ENCODE results near the gene C17orf113. TPM values are rescaled to one million over a fixed set of nuclear protein-coding genes. Genes with fewer than 3 reads are reported as not detected.

Gene C17orf113
- total and polyA plus RNA-seq, 2 of the 13 experiments (the other 11 are each of a cell fraction or from before 2014, with no cell fraction given): 0.87 to 1.1 TPM

GRCh38 chr17:42087736-42088705 lies 37.6 kb upstream of the C17orf113 start (continued):
- TF ChIP-seq ZNF331 (CRISPR knock-in tag; IDR thresholded peaks at IDR 0.05) (0 out of 2 replicates have a peak, but pooled peaks have one; percentile 24), MIXL1 (CRISPR knock-in tag; IDR thresholded peaks at IDR 0.05) (no peak; the same call in 1 of the 2 replicates), ONECUT2 (CRISPR knock-in tag; IDR thresholded peaks at IDR 0.05) (0 out of 2 replicates have a peak, but pooled peaks have one; percentile 44), SP140L (CRISPR knock-in tag; IDR thresholded peaks at IDR 0.05; ENCODE audit: borderline replicate concordance) (no peak), ETV5 (CRISPR knock-in tag; IDR thresholded peaks at IDR 0.05; ENCODE audit: borderline replicate concordance) (peak; percentile 50; the same call in 1 of the 2 replicates), RFX3 (CRISPR knock-in tag; IDR thresholded peaks at IDR 0.05) (no peak), SALL2 (CRISPR knock-in tag; IDR thresholded peaks at IDR 0.05) (0 out of 2 replicates have a peak, but pooled peaks have one; percentile 65), ZNF766 (CRISPR knock-in tag; IDR thresholded peaks at IDR 0.05; ENCODE audit: borderline replicate concordance) (no peak), ZNF557 (CRISPR knock-in tag; IDR thresholded peaks at IDR 0.05) (no peak), TERF1 (CRISPR knock-in tag; IDR thresholded peaks at IDR 0.05) (no peak), CENPX (CRISPR knock-in tag; IDR thresholded peaks at IDR 0.05) (no peak), HBP1 (CRISPR knock-in tag; IDR thresholded peaks at IDR 0.05; ENCODE audit: low read depth) (no peak), ZSCAN31 (CRISPR knock-in tag; IDR thresholded peaks at IDR 0.05; ENCODE audit: low read depth) (0 out of 2 replicates have a peak, but pooled peaks have one; percentile 46), ZNF281 (CRISPR knock-in tag; IDR thresholded peaks at IDR 0.05; ENCODE audit: borderline replicate concordance) (peak; percentile 79; the same call in 1 of the 2 replicates), CHD4 (IDR thresholded peaks at IDR 0.05; ENCODE audit: borderline replicate concordance, low read length) (peak; percentile 95), RBFOX2 (IDR thresholded peaks at IDR 0.05; ENCODE audit: low read depth, low read length) (no peak), KLF13 (CRISPR knock-in tag; IDR thresholded peaks at IDR 0.05) (no peak), AKNA (CRISPR knock-in tag; IDR thresholded peaks at IDR 0.05; ENCODE audit: borderline replicate concordance) (no peak)

Data from HepG2 (cell line).